Endothelial cell of umbilical vein (primary cell): ENCODE results near the gene FYB1.

Experiments used
- EZH2 ChIP-seq: IDR thresholded peaks from 2 replicates; pipeline ENCODE4 v1.6.1; 2012; ENCODE audit warnings: borderline replicate concordance, low read depth, mild to moderate bottlenecking, moderate library complexity, low read length, inconsistent platforms; ENCODE audit not compliant: severe bottlenecking
- FOS ChIP-seq: IDR thresholded peaks from 2 replicates; pipeline ENCODE4 v1.6.1; 2011; ENCODE audit warnings: mild to moderate bottlenecking, low read length, moderate library complexity, borderline replicate concordance; ENCODE audit not compliant: insufficient read depth
- JUN ChIP-seq: IDR thresholded peaks from 2 replicates; pipeline ENCODE4 v1.6.1; 2011; ENCODE audit warnings: borderline replicate concordance, low read depth; ENCODE audit not compliant: insufficient read length, insufficient read depth
- POLR2A ChIP-seq: IDR thresholded peaks from 2 replicates; pipeline ENCODE4 v1.6.1; 2012; ENCODE audit warnings: low read depth, mild to moderate bottlenecking, control low read depth, low read length
- POLR2AphosphoS5 ChIP-seq: IDR thresholded peaks from 2 replicates; pipeline ENCODE4 v1.6.1; 2012; ENCODE audit warnings: low read depth, mild to moderate bottlenecking, control low read depth, low read length, moderate library complexity; ENCODE audit not compliant: insufficient read depth
- TF ChIP-seq, protein P1 (sequence below), 2 donors: IDR thresholded peaks; 1 replicate in 1 of 2; 2 replicates in 1 of 2; pipeline ENCODE4 v1.5.1; 2011; ENCODE audit warnings: low read length in 2 of 2, mild to moderate bottlenecking in 2 of 2, moderate library complexity in 2 of 2, control low read depth in 1 of 2, inconsistent platforms in 1 of 2, low read depth in 1 of 2; ENCODE audit not compliant: insufficient read depth in 1 of 2; ENCODE audit errors: extremely low read depth in 1 of 2

DNA sequence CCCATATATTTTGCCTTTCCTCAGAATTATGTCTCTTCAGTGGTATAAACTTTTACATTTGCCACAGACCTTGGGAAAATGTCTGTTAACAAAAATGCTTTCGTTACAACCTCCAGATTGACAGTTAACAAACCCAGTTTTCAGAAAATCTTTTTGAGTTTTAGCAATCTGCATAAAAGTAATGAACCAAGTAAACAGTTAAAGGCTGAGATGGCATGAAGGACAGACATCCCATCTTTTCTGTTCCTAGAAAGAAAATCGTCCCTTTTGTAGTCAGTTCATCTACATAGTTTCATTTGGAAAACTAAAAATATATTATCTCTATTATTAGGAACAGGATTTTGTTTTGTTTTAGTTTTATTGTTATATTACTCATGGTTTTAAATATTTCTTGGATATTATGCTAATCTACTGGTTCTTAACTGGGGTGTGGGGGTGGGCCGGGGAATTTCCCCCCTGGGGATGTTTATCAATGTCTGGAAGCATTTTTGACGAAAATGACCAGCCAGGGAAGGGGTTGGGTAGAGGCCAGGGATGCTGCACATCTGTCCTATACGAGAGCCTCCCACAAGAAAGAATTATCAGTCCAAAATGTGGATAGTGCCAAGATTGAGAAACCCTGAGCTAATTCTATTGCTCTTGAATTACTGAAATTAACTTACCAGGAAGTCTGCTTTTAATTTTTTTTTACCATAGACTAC lies 11.9 kb downstream of the FYB1 start:
- TF ChIP-seq, protein P1, sequence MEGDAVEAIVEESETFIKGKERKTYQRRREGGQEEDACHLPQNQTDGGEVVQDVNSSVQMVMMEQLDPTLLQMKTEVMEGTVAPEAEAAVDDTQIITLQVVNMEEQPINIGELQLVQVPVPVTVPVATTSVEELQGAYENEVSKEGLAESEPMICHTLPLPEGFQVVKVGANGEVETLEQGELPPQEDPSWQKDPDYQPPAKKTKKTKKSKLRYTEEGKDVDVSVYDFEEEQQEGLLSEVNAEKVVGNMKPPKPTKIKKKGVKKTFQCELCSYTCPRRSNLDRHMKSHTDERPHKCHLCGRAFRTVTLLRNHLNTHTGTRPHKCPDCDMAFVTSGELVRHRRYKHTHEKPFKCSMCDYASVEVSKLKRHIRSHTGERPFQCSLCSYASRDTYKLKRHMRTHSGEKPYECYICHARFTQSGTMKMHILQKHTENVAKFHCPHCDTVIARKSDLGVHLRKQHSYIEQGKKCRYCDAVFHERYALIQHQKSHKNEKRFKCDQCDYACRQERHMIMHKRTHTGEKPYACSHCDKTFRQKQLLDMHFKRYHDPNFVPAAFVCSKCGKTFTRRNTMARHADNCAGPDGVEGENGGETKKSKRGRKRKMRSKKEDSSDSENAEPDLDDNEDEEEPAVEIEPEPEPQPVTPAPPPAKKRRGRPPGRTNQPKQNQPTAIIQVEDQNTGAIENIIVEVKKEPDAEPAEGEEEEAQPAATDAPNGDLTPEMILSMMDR (IDR thresholded peaks at IDR 0.05; ENCODE audit: extremely low read depth in 1 of 2, insufficient read depth in 1 of 2, low read depth in 1 of 2, low read length in 2 of 2) = no peak
- TF ChIP-seq POLR2A (no peak), JUN (no peak), EZH2 (no peak), FOS (no peak), POLR2AphosphoS5 (no peak)
